SK-N-MC (cell line): ENCODE results near the gene DCLK1.

Source experiments
- EZH2 ChIP-seq: fragments of 200-600 bp; sonication (generic); IDR thresholded peaks from one replicate; pipeline ENCODE4 v1.6.1; 2017; ENCODE audit warnings: antibody characterized with exemption
- POLR2AphosphoS5 ChIP-seq: IDR thresholded peaks from 2 replicates; pipeline ENCODE4 v1.6.1; 2012; ENCODE audit warnings: mild to moderate bottlenecking, low read depth, low read length, borderline replicate concordance

GRCh38 chr13:35851881-35852280 lies 279.3 kb downstream of the DCLK1 start:
- no peak for TF ChIP-seq EZH2
- no peak for TF ChIP-seq POLR2AphosphoS5
